GM19452 (cell line): ENCODE data around the gene GLYATL1B.
A peak's percentile ranks its signal among the peaks of the same experiment; 100 is the strongest.
"Not testable (repeated sequence)": the region's sequence is repeated elsewhere in the genome, so short reads cannot be mapped to it uniquely, and the experiment has no call there.

Source experiments
- ATAC-seq: cut with Tn5 transposase; IDR thresholded peaks from one replicate; pipeline ENCODE4 v1.9.1; 2021; ENCODE audit not compliant: unreplicated experiment

GLYATL1B gene

GRCh38 chr11:59086007-59086406 is at the start of gene GLYATL1B:
TSS of gene GLYATL1B (plus strand) at chr11:59086307. CDS start at chr11:59086307, 0 bp downstream.
- ATAC-seq: not testable (repeated sequence)

DNA sequence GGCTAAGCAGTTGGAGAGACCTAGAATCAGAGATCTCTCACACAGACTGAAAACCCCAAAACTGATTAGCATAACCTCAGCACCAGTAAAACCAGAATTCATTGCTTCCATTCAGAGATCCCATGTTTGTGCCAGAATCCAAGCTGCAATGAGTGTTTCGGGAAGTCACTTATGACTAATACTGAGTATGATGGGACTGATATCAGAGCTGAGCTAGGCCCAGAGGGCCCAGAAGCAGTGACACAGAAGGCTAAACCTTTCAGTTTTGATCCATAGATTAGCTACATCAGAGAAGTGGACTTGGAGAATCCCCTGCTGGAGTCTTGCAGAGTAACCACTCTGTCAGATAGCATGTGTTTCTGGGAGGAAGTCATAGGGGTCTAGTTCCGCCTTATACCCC is 49.6 kb upstream of the GLYATL1B start:
- ATAC-seq: not testable (repeated sequence)

DNA sequence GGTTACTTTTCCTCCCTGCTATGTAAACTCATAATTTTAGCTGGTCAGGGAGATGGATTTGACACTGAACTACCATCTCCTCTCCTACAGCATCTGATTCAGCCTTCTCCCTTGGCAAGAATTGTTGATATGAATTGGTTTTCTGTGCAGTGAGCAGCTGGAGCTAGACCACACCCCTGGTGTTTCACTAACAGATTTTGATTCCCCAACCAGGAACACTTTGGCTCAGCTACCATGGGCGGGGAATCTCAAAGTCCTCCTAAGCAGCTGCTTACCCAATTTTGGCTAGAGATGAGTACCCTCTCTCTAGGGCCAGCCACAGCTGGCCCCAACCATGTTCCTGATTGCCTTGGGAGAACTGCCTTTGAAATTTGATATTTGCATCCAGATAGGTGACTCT is 48.7 kb upstream of the GLYATL1B start:
- ATAC-seq: not testable (repeated sequence)

DNA sequence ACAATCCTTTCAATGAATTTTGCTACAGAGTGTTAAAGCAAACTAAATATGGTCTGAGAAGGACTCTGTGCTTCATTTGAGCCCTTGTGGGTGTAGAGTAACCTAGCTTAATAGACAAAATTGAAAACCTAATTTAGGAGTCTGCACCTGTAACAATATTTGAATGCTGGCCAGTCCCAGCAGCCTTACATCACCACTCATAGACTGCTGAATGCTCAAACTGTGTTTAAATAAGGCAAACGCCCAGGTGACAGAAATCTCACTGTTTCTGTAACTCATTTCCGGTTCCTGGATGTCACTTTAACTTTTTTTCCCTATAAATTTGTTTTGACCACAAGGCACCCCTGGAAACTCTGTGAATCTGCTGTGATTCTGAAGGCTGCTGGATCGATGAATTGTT is 45.5 kb upstream of the GLYATL1B start:
- ATAC-seq: no peak

- peak; percentile 49 for ATAC-seq
Observed at GRCh38 chr11:59051383-59051782, 34.7 kb upstream of the GLYATL1B start.

GRCh38 chr11:59052355-59052754 is 33.8 kb upstream of the GLYATL1B start:
- not testable (repeated sequence) for ATAC-seq

- ATAC-seq: peak; percentile 60
Observed at GRCh38 chr11:59053387-59053786, 32.7 kb upstream of the GLYATL1B start.

DNA sequence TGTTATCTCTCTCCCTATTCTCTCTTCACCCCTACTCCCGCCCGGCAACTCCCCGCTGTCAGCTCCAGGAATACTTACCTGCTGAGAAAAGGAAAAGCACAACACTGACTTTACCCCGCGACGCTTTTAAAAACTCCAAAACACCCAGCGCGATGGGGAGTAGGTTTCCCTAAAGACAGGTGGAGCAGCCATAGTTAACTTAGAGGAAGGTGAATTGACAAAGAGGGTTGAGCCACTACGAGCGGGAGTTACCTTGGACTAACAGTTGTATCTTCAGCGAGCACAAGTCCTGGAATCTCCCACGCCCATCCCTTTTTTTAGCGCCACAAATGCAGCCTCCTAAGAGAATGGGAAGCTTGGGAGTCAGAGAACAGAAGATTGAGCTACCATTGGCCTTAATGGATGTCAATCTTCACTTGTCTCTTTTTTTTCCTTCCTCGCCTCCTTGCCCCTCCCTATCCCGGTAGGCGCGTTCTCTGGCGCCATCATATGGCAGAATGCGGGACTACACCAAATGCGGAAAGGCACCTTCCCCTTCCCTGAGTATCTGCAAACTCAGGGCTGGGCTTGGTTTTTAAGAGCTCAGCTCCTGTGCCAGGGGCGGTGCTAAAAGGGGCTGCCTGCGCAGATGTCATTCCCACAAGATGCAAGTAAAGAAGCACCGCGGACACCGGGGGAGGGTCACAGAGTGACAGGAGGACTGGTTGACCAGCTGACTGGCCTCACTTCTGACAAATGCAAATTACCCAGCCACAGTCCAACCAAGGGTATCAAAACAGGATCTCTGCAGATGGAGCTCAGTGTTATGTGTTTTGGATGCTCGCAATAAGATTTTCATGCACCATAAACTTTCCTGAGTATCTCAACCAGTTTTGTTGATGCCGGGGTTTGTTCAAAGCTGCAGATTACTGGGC is 27.7 kb upstream of the GLYATL1B start:
- ATAC-seq: peak; percentile 94

GRCh38 chr11:59060096-59060495 is 26.0 kb upstream of the GLYATL1B start:
- not testable (repeated sequence) for ATAC-seq

- ATAC-seq: no peak
Observed at GRCh38 chr11:59062602-59063529, 23.2 kb upstream of the GLYATL1B start.

DNA sequence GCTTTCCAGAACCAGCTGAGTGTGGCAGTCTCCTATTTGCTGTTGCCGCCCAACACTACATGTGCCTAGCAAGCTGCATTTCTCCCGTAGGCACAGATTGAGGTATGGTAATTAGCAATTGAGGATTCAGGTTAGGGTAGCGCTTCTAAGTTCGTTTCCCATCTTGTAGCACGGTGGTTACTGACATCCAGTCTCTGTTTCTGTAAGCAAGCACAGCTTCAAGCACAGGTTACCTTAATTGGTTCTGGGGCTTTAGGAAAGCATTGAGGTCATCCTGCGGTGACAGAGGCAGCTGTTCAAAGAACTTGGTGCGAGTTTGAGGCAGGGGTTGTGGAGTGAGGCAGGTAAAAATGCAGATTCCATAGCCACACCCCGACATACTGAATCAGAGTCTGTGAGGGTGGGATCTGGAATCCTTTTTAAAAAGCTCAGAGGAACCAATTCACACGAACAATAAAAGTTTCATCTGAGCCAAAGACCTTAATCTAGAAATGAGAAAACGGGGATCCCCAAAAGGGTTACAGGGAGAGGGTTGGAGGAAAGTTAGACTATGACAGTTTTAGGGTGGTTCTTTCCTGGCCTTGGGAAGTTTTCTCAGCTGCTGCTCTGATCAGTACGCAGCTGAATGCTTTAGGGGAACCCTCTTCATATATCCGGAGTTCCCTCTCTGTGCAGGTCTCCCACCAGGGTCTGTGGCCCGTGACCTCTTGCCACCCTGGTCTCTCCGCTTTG is 21.9 kb upstream of the GLYATL1B start:
- not testable (repeated sequence) for ATAC-seq

- no peak for ATAC-seq
Observed at GRCh38 chr11:59069087-59069486, 17.0 kb upstream of the GLYATL1B start.

- peak; percentile 90 for ATAC-seq
Observed at GRCh38 chr11:59076876-59077571, 9.1 kb upstream of the GLYATL1B start.

DNA sequence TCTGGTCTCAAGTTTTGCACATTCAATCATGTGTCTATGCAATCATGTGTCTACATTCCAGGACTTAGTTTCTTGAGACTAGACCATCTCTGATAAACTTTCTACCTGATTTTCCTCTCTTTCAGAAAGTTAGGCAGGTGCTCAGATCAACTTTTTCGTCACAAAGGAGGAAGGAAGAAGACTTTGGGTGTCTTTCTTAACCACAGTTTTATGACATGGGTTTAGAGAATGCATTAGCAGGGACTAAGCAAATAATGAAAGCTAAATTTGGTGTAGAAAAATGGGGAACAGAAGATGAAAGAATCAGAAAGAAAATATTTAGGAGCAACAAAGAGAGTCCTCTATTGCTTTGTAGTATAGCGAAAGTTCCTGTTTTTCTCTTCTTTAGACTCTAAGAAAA is 7.7 kb upstream of the GLYATL1B start:
- ATAC-seq: no peak

GRCh38 chr11:59079086-59079485 is 7.0 kb upstream of the GLYATL1B start:
- ATAC-seq: no peak

DNA sequence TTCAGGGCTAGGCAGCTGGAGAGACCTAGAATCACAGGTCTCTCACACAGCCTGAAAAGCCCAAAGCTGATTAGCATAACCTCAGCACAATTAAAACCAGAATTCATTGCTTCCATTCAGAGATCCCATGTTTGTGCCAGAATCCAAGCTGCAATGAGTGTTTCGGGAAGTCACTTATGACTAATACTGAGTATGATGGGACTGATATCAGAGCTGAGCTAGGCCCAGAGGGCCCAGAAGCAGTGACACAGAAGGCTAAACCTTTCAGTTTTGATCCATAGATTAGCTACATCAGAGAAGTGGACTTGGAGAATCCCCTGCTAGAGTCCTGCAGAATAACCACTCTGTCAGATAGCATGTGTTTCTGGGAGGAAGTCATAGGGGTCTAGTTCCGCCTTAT is 5.7 kb upstream of the GLYATL1B start:
- not testable (repeated sequence) for ATAC-seq

DNA sequence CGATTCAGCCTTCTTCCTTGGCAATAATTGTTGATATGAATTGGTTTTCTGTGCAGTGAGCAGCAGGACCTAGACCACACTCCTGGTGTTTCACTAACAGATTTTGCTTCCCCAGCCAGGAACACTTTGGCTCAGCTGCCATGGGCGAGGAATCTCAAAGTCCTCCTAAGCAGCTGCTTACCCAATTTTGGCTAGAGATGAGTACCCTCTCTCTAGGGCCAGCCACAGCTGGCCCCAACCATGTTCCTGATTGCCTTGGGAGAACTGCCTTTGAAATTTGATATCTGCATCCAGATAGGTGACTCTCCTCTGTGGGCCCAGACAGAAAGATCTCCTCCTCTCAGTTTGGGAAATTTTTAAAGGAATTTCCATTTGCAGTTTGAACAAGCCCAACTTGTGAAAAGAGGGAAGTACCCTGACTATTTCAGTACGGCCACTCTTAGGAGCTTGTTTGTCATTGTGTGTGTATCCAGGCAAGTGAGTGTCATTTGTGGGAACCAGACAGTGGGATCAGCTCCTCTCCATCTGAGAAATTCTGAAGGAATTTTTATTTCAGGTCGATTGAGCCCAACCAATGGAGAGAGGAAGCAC is 4.6 kb upstream of the GLYATL1B start:
- ATAC-seq: not testable (repeated sequence)

DNA sequence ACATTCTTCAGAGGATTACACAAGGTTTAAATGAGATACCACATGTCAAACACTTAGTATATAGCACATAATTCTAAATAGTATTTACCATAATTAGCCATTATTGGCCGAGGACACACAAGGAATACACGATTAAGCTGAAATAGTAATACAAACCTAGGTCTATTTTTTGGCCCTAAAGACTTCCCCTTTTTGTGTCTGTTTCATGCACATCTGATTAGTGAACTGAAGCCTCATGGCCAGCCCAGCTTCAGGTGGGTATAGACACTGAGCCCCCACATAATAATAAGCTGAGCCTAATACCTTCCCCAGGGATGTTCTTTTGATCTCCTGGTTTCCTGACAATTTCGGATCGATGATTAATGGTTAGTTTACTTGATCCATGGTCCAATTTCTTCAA is 2.1 kb downstream of the GLYATL1B start:
- ATAC-seq: no peak

- not testable (repeated sequence) for ATAC-seq
Observed at GRCh38 chr11:59093576-59093975, 7.5 kb downstream of the GLYATL1B start.

- peak; percentile 77 for ATAC-seq
Observed at GRCh38 chr11:59095225-59095624, 9.1 kb downstream of the GLYATL1B start.
